Stimulated activated CD8-positive, alpha-beta memory T cell treated with anti-CD3 and anti-CD28 coated beads, Interleukin-2, amount 100 ng/mL, for 48 hours (primary cell): ENCODE data around the gene TMPRSS2.

Experiments
- DNase-seq, 2 donors: peaks; one replicate each; pipeline ENCODE4 v3.0.0-alpha.2; 2020; ENCODE audit warnings: low read depth in 2 of 2

Gene TMPRSS2

GRCh38 chr21:41509733-41510132 lies 1.8 kb upstream of the TMPRSS2 start:
- no peak for DNase-seq

GRCh38 chr21:41509145-41509496 lies 1.2 kb upstream of the TMPRSS2 start:
- DNase-seq = no peak

GRCh38 chr21:41508415-41509144 lies 622 bp upstream of the TMPRSS2 start:
- no peak for DNase-seq

GRCh38 chr21:41506611-41507520 lies 1.1 kb downstream of the TMPRSS2 start:
- DNase-seq = no peak

GRCh38 chr21:41506005-41506594 lies 1.9 kb downstream of the TMPRSS2 start:
- no peak for DNase-seq

GRCh38 chr21:41504030-41504429 lies 3.9 kb downstream of the TMPRSS2 start:
- DNase-seq = no peak

GRCh38 chr21:41503331-41503730 lies 4.6 kb downstream of the TMPRSS2 start:
- DNase-seq = no peak

GRCh38 chr21:41501919-41502318 lies 6.0 kb downstream of the TMPRSS2 start:
- DNase-seq = no peak

GRCh38 chr21:41500931-41501381 lies 7.0 kb downstream of the TMPRSS2 start:
- DNase-seq = no peak

GRCh38 chr21:41500363-41500762 lies 7.6 kb downstream of the TMPRSS2 start:
- DNase-seq = no peak

- DNase-seq = no peak
These were observed 8.0 kb downstream of the TMPRSS2 start for GRCh38 chr21:41499920-41500319.

- no peak for DNase-seq
These were observed 10.2 kb downstream of the TMPRSS2 start for GRCh38 chr21:41497788-41498187.

- DNase-seq = no peak
These were observed 10.9 kb downstream of the TMPRSS2 start for GRCh38 chr21:41497008-41497407.

- no peak for DNase-seq
These were observed 13.7 kb downstream of the TMPRSS2 start for GRCh38 chr21:41494242-41494641.

- no peak for DNase-seq
These were observed 16.5 kb downstream of the TMPRSS2 start for GRCh38 chr21:41491412-41491811.

- DNase-seq = no peak
These were observed 17.6 kb downstream of the TMPRSS2 start for GRCh38 chr21:41490330-41490729.

- DNase-seq = no peak
These were observed 18.6 kb downstream of the TMPRSS2 start for GRCh38 chr21:41489329-41489728.

- no peak for DNase-seq
These were observed 19.9 kb downstream of the TMPRSS2 start for GRCh38 chr21:41488080-41488479.

GRCh38 chr21:41487082-41487481 lies 20.9 kb downstream of the TMPRSS2 start:
- no peak for DNase-seq

- DNase-seq = no peak
These were observed 24.0 kb downstream of the TMPRSS2 start for GRCh38 chr21:41483973-41484372.

GRCh38 chr21:41483415-41483814 lies 24.5 kb downstream of the TMPRSS2 start:
- DNase-seq = no peak

- DNase-seq = no peak
These were observed 25.0 kb downstream of the TMPRSS2 start for GRCh38 chr21:41482980-41483379.

GRCh38 chr21:41482301-41482700 lies 25.7 kb downstream of the TMPRSS2 start:
- no peak for DNase-seq
